Endothelial cell of umbilical vein (primary cell): Measurements from ENCODE around the gene NAT16. TPM values are rescaled to one million over a fixed set of nuclear protein-coding genes. Genes with fewer than 3 reads are reported as not detected.

Experiments
- BruUV-seq: library from RNA; stranded (reverse); fragments of 400-500 nt; replicated peaks from 2 replicates; lab custom pipeline; 2021; lab: Mats Ljungman, UMichigan
- CTCF ChIA-PET: fragments of 300-600, 350-600 bp; sonication (Branson Sonifier 250); formaldehyde crosslinking; loops from one replicate; lab custom pipeline; 2021; ENCODE audit warnings: antibody characterized with exemption, inconsistent platforms; lab: Charles Lee
- POLR2A ChIA-PET: fragments of 300-600, 350-600 bp; sonication (Branson Sonifier 250); formaldehyde crosslinking; loops from one replicate; lab custom pipeline; 2021; ENCODE audit warnings: antibody characterized with exemption, inconsistent platforms; lab: Charles Lee
- DNase-seq: peaks from one replicate; pipeline ENCODE4 v3.0.0-alpha.2; 2011; ENCODE audit warnings: low read depth, low spot score
- FAIRE-seq: peaks from 2 replicates; lab custom pipeline; 2011; peaks lifted over from hg19 to GRCh38; lab: Jason Lieb, UNC
- H2AFZ ChIP-seq: 2 replicates; pipeline ENCODE4 v1.6.0; 2012; ENCODE audit warnings: low read depth, low read length, control low read depth, inconsistent platforms
- H3K27ac ChIP-seq: 2 replicates; pipeline ENCODE4 v1.5.1; 2011; ENCODE audit warnings: low read depth, mild to moderate bottlenecking, control low read depth, low read length, moderate library complexity; ENCODE audit not compliant: insufficient read depth
- H3K27me3 ChIP-seq, 2 experiments: 2 replicates each; pipeline versions ENCODE4 v1.6.0 to v1.6.1; 2011; ENCODE audit warnings: low read length in 2 of 2, mixed read lengths in 1 of 2; ENCODE audit not compliant: control insufficient read depth in 2 of 2, insufficient read depth in 2 of 2
- H3K36me3 ChIP-seq, 2 experiments: 2 replicates in 1 of 2; 3 replicates in 1 of 2; pipeline ENCODE4 v1.5.1; 2011; ENCODE audit warnings: low read length in 2 of 2, mild to moderate bottlenecking in 1 of 2, moderate library complexity in 1 of 2; ENCODE audit not compliant: control insufficient read depth in 2 of 2, insufficient read depth in 2 of 2; ENCODE audit errors: extremely low read depth in 1 of 2
- H3K4me1 ChIP-seq: 3 replicates; pipeline ENCODE4 v1.5.1; 2011; ENCODE audit warnings: mild to moderate bottlenecking, low read length; ENCODE audit not compliant: control insufficient read depth, insufficient read depth; ENCODE audit errors: extremely low read depth
- H3K4me2 ChIP-seq: 2 replicates; pipeline ENCODE4 v1.6.1; 2011; ENCODE audit warnings: low read length, control low read depth, mixed read lengths; ENCODE audit not compliant: insufficient read depth
- H3K4me3 ChIP-seq, 3 experiments: fragments of 200-600 bp in 1 of 3; sonication (generic), shearing (Covaris generic) in 1 of 3; replicated peaks in 1 of 3; 2 replicates each; pipeline ENCODE4 v1.5.1; 2011 to 2016; ENCODE audit warnings: control low read depth in 3 of 3, low read length in 3 of 3, mild to moderate bottlenecking in 2 of 3, inconsistent platforms in 1 of 3, low read depth in 1 of 3, moderate library complexity in 1 of 3; ENCODE audit not compliant: insufficient read depth in 1 of 3
- H3K79me2 ChIP-seq: 2 replicates; pipeline ENCODE4 v1.6.0; 2012; ENCODE audit warnings: low read length, inconsistent platforms; ENCODE audit not compliant: control insufficient read depth, insufficient read depth
- H3K9ac ChIP-seq: replicated peaks from 2 replicates; pipeline ENCODE3; 2011; ENCODE audit warnings: low read length, control low read depth; ENCODE audit not compliant: insufficient read depth; ENCODE audit errors: extremely low read depth
- H3K9me1 ChIP-seq: replicated peaks from 3 replicates; pipeline ENCODE4 v1.6.0; 2011; ENCODE audit warnings: mild to moderate bottlenecking, low read length; ENCODE audit not compliant: control insufficient read depth, insufficient read depth; ENCODE audit errors: extremely low read depth
- H3K9me3 ChIP-seq: replicated peaks from 2 replicates; pipeline ENCODE4 v1.5.1; 2012; ENCODE audit warnings: low read length, inconsistent platforms; ENCODE audit not compliant: control insufficient read depth, insufficient read depth
- H4K20me1 ChIP-seq: replicated peaks from 2 replicates; pipeline ENCODE3; 2011; ENCODE audit warnings: mild to moderate bottlenecking, low read length; ENCODE audit not compliant: control insufficient read depth, insufficient read depth; ENCODE audit errors: extremely low read depth
- CTCF ChIP-seq, 2 donors: IDR thresholded peaks; 1 replicate in 1 of 2; 2 replicates in 1 of 2; pipeline ENCODE4 v1.5.1; 2011; ENCODE audit warnings: low read length in 2 of 2, mild to moderate bottlenecking in 2 of 2, moderate library complexity in 2 of 2, control low read depth in 1 of 2, inconsistent platforms in 1 of 2, low read depth in 1 of 2; ENCODE audit not compliant: insufficient read depth in 1 of 2; ENCODE audit errors: extremely low read depth in 1 of 2
- EZH2 ChIP-seq: IDR thresholded peaks from 2 replicates; pipeline ENCODE4 v1.6.1; 2012; ENCODE audit warnings: borderline replicate concordance, low read depth, mild to moderate bottlenecking, moderate library complexity, low read length, inconsistent platforms; ENCODE audit not compliant: severe bottlenecking
- FOS ChIP-seq: IDR thresholded peaks from 2 replicates; pipeline ENCODE4 v1.6.1; 2011; ENCODE audit warnings: mild to moderate bottlenecking, low read length, moderate library complexity, borderline replicate concordance; ENCODE audit not compliant: insufficient read depth
- POLR2A ChIP-seq: IDR thresholded peaks from 2 replicates; pipeline ENCODE4 v1.6.1; 2012; ENCODE audit warnings: low read depth, mild to moderate bottlenecking, control low read depth, low read length
- POLR2AphosphoS5 ChIP-seq: IDR thresholded peaks from 2 replicates; pipeline ENCODE4 v1.6.1; 2012; ENCODE audit warnings: low read depth, mild to moderate bottlenecking, control low read depth, low read length, moderate library complexity; ENCODE audit not compliant: insufficient read depth
- dilution Hi-C: fragments of 300-500 bp; cut with MboI; formaldehyde crosslinking; loops from one replicate; pipeline ENCODE4 v1.15.0; 2019; ENCODE audit warnings: low sequenced_read_pairs; ENCODE audit not compliant: extremely low pct_ligation_motif_present
- intact Hi-C: fragments of 100-400 bp; cut with micrococcal nuclease; formaldehyde crosslinking; loops from one replicate; pipeline ENCODE4 v1.10.0; 2022
- polyA plus RNA-seq, 4 experiments: library from polyadenylated mRNA; depleted of rRNA in 3 of 4; stranded (reverse) in 3 of 4; unstranded in 1 of 4; fragments of >200 nt; gene quantifications; 2 replicates each; pipeline versions ENCODE4 v1.2.1 to v1.2.3, GENCODE V29; 2011 to 2012; ENCODE audit warnings: missing spikeins in 1 of 4
- total RNA-seq: library from RNA; stranded (reverse); gene quantifications from 2 replicates; pipeline ENCODE4 v1.2.3, GENCODE V29; 2021

NAT16 gene
- total and polyA plus RNA-seq, 2 donors (not counting 3 experiments of a cell fraction or from before 2014, with no cell fraction given), result not detected

- H3K9me3 ChIP-seq, result no peaks in the 10 kb centered on the region
- intact Hi-C loops (loop anchor here (10.0 kb wide), 1 partner anchor 564 kb away; no protein-coding TSS in a partner anchor), dilution Hi-C loops (no loop called here)
- ChIA-PET CTCF (interaction anchor here (0.8 to 3.1 kb wide), 11 partner anchors 12 to 112 kb away, joined by 3 to 49 read pairs (median 6); partner anchors contain the start of genes PLOD3 and ZNHIT1), POLR2A (no interaction called here)
- no peaks in the 10 kb centered on the region for H3K79me2 ChIP-seq
- no peak for TF ChIP-seq FOS
- TF ChIP-seq POLR2A, result no peak
- TF ChIP-seq CTCF (IDR thresholded peaks at IDR 0.05; ENCODE audit: extremely low read depth in 1 of 2, insufficient read depth in 1 of 2, low read depth in 1 of 2, low read length in 2 of 2), result no peak
- TF ChIP-seq EZH2, result peak; percentile 20
- TF ChIP-seq POLR2AphosphoS5, result no peak
- no peaks in the 10 kb centered on the region for H4K20me1 ChIP-seq
- FAIRE-seq (no peak), DNase-seq (no peak)
- H3K36me3 ChIP-seq, result no peaks in the 10 kb centered on the region
- H3K27ac ChIP-seq, result no peak overlapping the region
- H2AFZ ChIP-seq, result no peak overlapping the region
- no peaks in the 10 kb centered on the region for H3K9me1 ChIP-seq
- H3K9ac ChIP-seq, result no peak overlapping the region
- no peak overlapping the region for H3K4me3 ChIP-seq
- H3K27me3 ChIP-seq, result peaks cover 88% of the 10 kb centered on the region in 2 experiments
- no peak overlapping the region for H3K4me2 ChIP-seq
- BruUV-seq, result no TSS peak
- peaks cover under 1% of the 10 kb centered on the region for H3K4me1 ChIP-seq
Observed at GRCh38 chr7:101170617-101171441, 9.3 kb downstream of the NAT16 start.
